Smooth muscle cell (in vitro differentiated cells): ENCODE measurements around the gene RFTN1. TPM values are rescaled to one million over a fixed set of nuclear protein-coding genes. Genes with fewer than 3 reads are reported as not detected.
"Not testable (repeated sequence)": the region's sequence is repeated elsewhere in the genome, so short reads cannot be mapped to it uniquely, and the experiment has no call there.

ENCODE experiments used
- DNase-seq: peaks from one replicate; lab custom pipeline; 2025; ENCODE audit not compliant: unreplicated experiment; lab: John Stamatoyannopoulos, UW
- H2AFZ ChIP-seq: fragments of 200-600 bp; sonication (generic); 2 replicates; pipeline ENCODE4 v1.6.0; 2016; ENCODE audit warnings: antibody characterized with exemption, low read depth, mild to moderate bottlenecking
- H3F3A ChIP-seq: fragments of 200-600 bp; sonication (generic); 2 replicates; pipeline ENCODE4 v1.6.0; 2017; ENCODE audit warnings: antibody characterized with exemption, low read depth
- H3K27ac ChIP-seq: fragments of 200-600 bp; sonication (generic); 2 replicates; pipeline ENCODE4 v1.5.1; 2016; ENCODE audit warnings: low read depth, mild to moderate bottlenecking
- H3K27me3 ChIP-seq: fragments of 200-600 bp; sonication (generic); 2 replicates; pipeline ENCODE4 v1.6.1; 2016; ENCODE audit warnings: low read depth, mild to moderate bottlenecking
- H3K36me3 ChIP-seq: fragments of 200-600 bp; sonication (generic); 2 replicates; pipeline ENCODE4 v1.5.1; 2016; ENCODE audit warnings: low read depth
- H3K4me1 ChIP-seq: fragments of 200-600 bp; sonication (generic); 2 replicates; pipeline ENCODE4 v1.5.1; 2016; ENCODE audit warnings: low read depth
- H3K4me2 ChIP-seq: fragments of 200-600 bp; sonication (generic); 2 replicates; pipeline ENCODE4 v1.6.0; 2016; ENCODE audit warnings: mild to moderate bottlenecking
- H3K4me3 ChIP-seq: fragments of 200-600 bp; sonication (generic); 2 replicates; pipeline ENCODE4 v1.5.1; 2016; ENCODE audit warnings: mild to moderate bottlenecking
- H3K79me2 ChIP-seq: fragments of 200-600 bp; sonication (generic); 2 replicates; pipeline ENCODE4 v1.6.0; 2016; ENCODE audit warnings: low read depth, mild to moderate bottlenecking
- H3K9ac ChIP-seq: fragments of 200-600 bp; sonication (generic); 2 replicates; pipeline ENCODE4 v1.6.0; 2016; ENCODE audit warnings: low read depth
- H3K9me3 ChIP-seq: fragments of 200-600 bp; sonication (generic); replicated peaks from 2 replicates; pipeline ENCODE4 v1.5.1; 2016; ENCODE audit warnings: low read depth
- H4K20me1 ChIP-seq: fragments of 200-600 bp; sonication (generic); 2 replicates; pipeline ENCODE4 v1.6.0; 2016; ENCODE audit warnings: low read depth
- CTCF ChIP-seq: fragments of 200-600 bp; sonication (generic); IDR thresholded peaks from 2 replicates; pipeline ENCODE4 v1.5.1; 2017; ENCODE audit warnings: borderline replicate concordance, mild to moderate bottlenecking, antibody characterized with exemption; ENCODE audit not compliant: insufficient read depth, poor library complexity, severe bottlenecking
- WGBS: methylation state at CpG from one replicate; pipeline ENCODE4 v1.1.7; 2016; ENCODE audit warnings: low lambda C conversion rate; 5-methylcytosine and 5-hydroxymethylcytosine counted together
- polyA plus RNA-seq: library from polyadenylated mRNA; unstranded; fragments of >200 nt; fragmentation: Nextera tagmentation; extraction: Ambion mirVana; gene quantifications from 2 replicates; pipeline ENCODE4 v1.2.1, GENCODE V29; 2016
- total RNA-seq: library from RNA; depleted of rRNA; stranded (reverse); fragments of >200 nt; gene quantifications from 2 replicates; pipeline ENCODE4 v1.2.3, GENCODE V29; 2014

Gene RFTN1
- total and polyA plus RNA-seq, 2 experiments from 2014 or later: 21.7 to 35.6 TPM

- Histone ChIP-seq H3F3A (no peaks in the 10 kb centered on the region), H3K4me2 (no peak overlapping the region), H2AFZ (no peak overlapping the region), H3K27me3 (no peaks in the 10 kb centered on the region), H4K20me1 (no peaks in the 10 kb centered on the region), H3K36me3 (no peaks in the 10 kb centered on the region), H3K4me1 (no peaks in the 10 kb centered on the region), H3K27ac (no peak overlapping the region), H3K79me2 (no peaks in the 10 kb centered on the region), H3K9ac (no peak overlapping the region), H3K4me3 (no peak overlapping the region), H3K9me3 (no peaks in the 10 kb centered on the region)
- no peak for DNase-seq
- no peak for TF ChIP-seq CTCF
- 78% methylated on average over 5 of the region's 5 CpGs for WGBS
Measured at GRCh38 chr3:16313886-16314645, 199.4 kb downstream of the RFTN1 start.

GRCh38 chr3:16311960-16312451 lies 201.5 kb downstream of the RFTN1 start:
- Histone ChIP-seq H4K20me1 (no peaks in the 10 kb centered on the region), H2AFZ (no peak overlapping the region), H3K9ac (no peak overlapping the region), H3K9me3 (no peaks in the 10 kb centered on the region), H3K4me3 (no peak overlapping the region), H3K79me2 (no peaks in the 10 kb centered on the region), H3K4me1 (no peaks in the 10 kb centered on the region), H3K27ac (peak overlapping the region; percentile 31), H3K36me3 (no peaks in the 10 kb centered on the region), H3F3A (no peaks in the 10 kb centered on the region), H3K4me2 (no peak overlapping the region), H3K27me3 (no peaks in the 10 kb centered on the region)
- DNase-seq: no peak
- WGBS: 63% methylated on average over 6 of the region's 6 CpGs
- no peak for TF ChIP-seq CTCF

- H3K9me3 ChIP-seq, H3F3A ChIP-seq, H3K9ac ChIP-seq, H2AFZ ChIP-seq, H3K36me3 ChIP-seq, H3K4me3 ChIP-seq, H3K4me2 ChIP-seq, H3K79me2 ChIP-seq, H3K4me1 ChIP-seq, H4K20me1 ChIP-seq, H3K27me3 ChIP-seq, DNase-seq: not testable (repeated sequence)
- H3K27ac ChIP-seq: peak overlapping the region; percentile 28
- WGBS: 95% methylated on average over 7 of the region's 7 CpGs
Measured at GRCh38 chr3:16310486-16310885, 203.0 kb downstream of the RFTN1 start.

- Histone ChIP-seq H3K4me3 (no peak overlapping the region), H3K27ac (peak overlapping the region; percentile 28), H3K79me2 (no peaks in the 10 kb centered on the region), H3K4me2 (no peak overlapping the region), H3K27me3 (no peaks in the 10 kb centered on the region), H3K9ac (no peak overlapping the region), H3K36me3 (no peaks in the 10 kb centered on the region), H3K9me3 (no peaks in the 10 kb centered on the region), H3F3A (no peaks in the 10 kb centered on the region), H3K4me1 (no peaks in the 10 kb centered on the region), H2AFZ (no peak overlapping the region), H4K20me1 (no peaks in the 10 kb centered on the region)
- DNase-seq: no peak
- TF ChIP-seq CTCF: no peak
- 9% methylated on average over 2 of the region's 2 CpGs for WGBS
Measured at GRCh38 chr3:16309558-16309957, 203.9 kb downstream of the RFTN1 start.
